A673 (cell line): Measurements from ENCODE around the gene MIXL1. TPM values are rescaled to one million over a fixed set of nuclear protein-coding genes. Genes with fewer than 3 reads are reported as not detected.

Experiments
- BruUV-seq: library from RNA; stranded (reverse); fragments of 400-500 nt; replicated peaks from 2 replicates; lab custom pipeline; 2021; lab: Mats Ljungman, UMichigan
- CTCF ChIA-PET: fragments of 300-600 bp; sonication (Branson Sonifier 250); formaldehyde crosslinking; loops from one replicate; lab custom pipeline; 2022; ENCODE audit warnings: antibody characterized with exemption; lab: Charles Lee
- POLR2A ChIA-PET: fragments of 300-600 bp; sonication (Branson Sonifier 250); formaldehyde crosslinking; loops from one replicate; lab custom pipeline; 2022; ENCODE audit warnings: antibody characterized with exemption; ENCODE audit not compliant: low non-redundant PET; lab: Charles Lee
- DNase-seq: peaks from one replicate; pipeline ENCODE4 v3.0.0-alpha.2; 2015; ENCODE audit warnings: low spot score
- H3K27ac ChIP-seq: fragments of 200-600 bp; sonication (generic); 2 replicates; pipeline ENCODE4 v1.5.1; 2016; ENCODE audit warnings: mixed run types, low read depth, mild to moderate bottlenecking, mixed read lengths, antibody characterized with exemption, low read length; ENCODE audit not compliant: poor library complexity, severe bottlenecking
- H3K27me3 ChIP-seq: fragments of 200-600 bp; sonication (generic); replicated peaks from 2 replicates; pipeline ENCODE4 v1.6.1; 2017; ENCODE audit warnings: mixed run types, low read depth, mild to moderate bottlenecking, mixed read lengths, antibody characterized with exemption, low read length; ENCODE audit not compliant: insufficient read depth, poor library complexity
- H3K36me3 ChIP-seq: fragments of 200-600 bp; sonication (generic); 2 replicates; pipeline ENCODE4 v1.6.1; 2016; ENCODE audit warnings: mixed run types, mild to moderate bottlenecking, mixed read lengths, antibody characterized with exemption, low read length; ENCODE audit not compliant: insufficient read depth, poor library complexity, severe bottlenecking
- H3K4me1 ChIP-seq: fragments of 200-600 bp; sonication (generic); 2 replicates; pipeline ENCODE4 v1.6.1; 2017; ENCODE audit warnings: mixed run types, mild to moderate bottlenecking, mixed read lengths, antibody characterized with exemption, low read length; ENCODE audit not compliant: insufficient read depth, poor library complexity, severe bottlenecking
- H3K4me3 ChIP-seq: fragments of 200-600 bp; sonication (generic); 2 replicates; pipeline ENCODE4 v1.5.1; 2016; ENCODE audit warnings: low read depth, mixed run types, mild to moderate bottlenecking, mixed read lengths, low read length; ENCODE audit not compliant: poor library complexity, severe bottlenecking
- H3K9me3 ChIP-seq: fragments of 200-600 bp; sonication (generic); 2 replicates; pipeline ENCODE4 v1.6.1; 2016; ENCODE audit warnings: mixed run types, low read depth, mild to moderate bottlenecking, mixed read lengths, antibody characterized with exemption, low read length; ENCODE audit not compliant: poor library complexity, severe bottlenecking
- EZH2 ChIP-seq: fragments of 200-600 bp; sonication (generic); IDR thresholded peaks from 2 replicates; pipeline ENCODE4 v1.6.1; 2017; ENCODE audit warnings: borderline replicate concordance, low read depth, mild to moderate bottlenecking, mixed read lengths, antibody characterized with exemption, low read length; ENCODE audit not compliant: poor library complexity, severe bottlenecking
- intact Hi-C: fragments of 100-400 bp; cut with micrococcal nuclease; formaldehyde crosslinking; loops from one replicate; pipeline ENCODE4 v1.10.0; 2022; ENCODE audit not compliant: unreplicated experiment
- total RNA-seq: library from RNA; stranded (reverse); gene quantifications from 2 replicates; pipeline ENCODE4 v1.2.3, GENCODE V29; 2021
- TF ChIP-seq, protein P1 (sequence below): fragments of 300-800, 200-600 bp; sonication (generic); conservative IDR thresholded peaks from 2 replicates; pipeline ENCODE4 v1.5.1; 2017; ENCODE audit warnings: low read depth, mild to moderate bottlenecking, antibody characterized with exemption, low read length, moderate library complexity, mixed read lengths

Gene MIXL1
- total RNA-seq, 1 experiment from 2014 or later = not detected

DNA sequence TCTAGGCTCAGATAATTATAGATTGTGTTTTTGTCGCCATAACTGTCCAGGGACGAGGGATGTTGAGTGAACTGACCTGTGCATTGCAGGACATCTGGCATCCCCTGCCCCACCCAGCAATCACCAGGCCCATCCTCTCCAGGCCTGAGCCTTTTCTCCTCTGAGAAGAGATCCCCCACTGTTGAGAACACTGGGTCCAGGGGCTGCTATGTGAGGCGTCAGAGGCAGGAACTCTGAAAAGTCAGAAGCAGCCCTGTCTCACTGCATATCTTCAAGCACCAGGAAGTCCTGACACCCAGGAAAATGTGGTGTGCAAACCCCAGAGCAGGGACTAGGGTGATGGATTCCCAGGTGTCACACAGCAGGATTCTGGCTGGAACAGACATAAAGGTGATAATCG is 19.8 kb upstream of the MIXL1 start:
- intact Hi-C loops = no loop called here
- no peak for DNase-seq
- Histone ChIP-seq H3K27me3 (no peaks in the 10 kb centered on the region), H3K4me3 (no peak overlapping the region), H3K36me3 (no peaks in the 10 kb centered on the region), H3K27ac (no peak overlapping the region), H3K4me1 (no peaks in the 10 kb centered on the region), H3K9me3 (no peaks in the 10 kb centered on the region)
- BruUV-seq = no TSS peak
- TF ChIP-seq, protein P1, sequence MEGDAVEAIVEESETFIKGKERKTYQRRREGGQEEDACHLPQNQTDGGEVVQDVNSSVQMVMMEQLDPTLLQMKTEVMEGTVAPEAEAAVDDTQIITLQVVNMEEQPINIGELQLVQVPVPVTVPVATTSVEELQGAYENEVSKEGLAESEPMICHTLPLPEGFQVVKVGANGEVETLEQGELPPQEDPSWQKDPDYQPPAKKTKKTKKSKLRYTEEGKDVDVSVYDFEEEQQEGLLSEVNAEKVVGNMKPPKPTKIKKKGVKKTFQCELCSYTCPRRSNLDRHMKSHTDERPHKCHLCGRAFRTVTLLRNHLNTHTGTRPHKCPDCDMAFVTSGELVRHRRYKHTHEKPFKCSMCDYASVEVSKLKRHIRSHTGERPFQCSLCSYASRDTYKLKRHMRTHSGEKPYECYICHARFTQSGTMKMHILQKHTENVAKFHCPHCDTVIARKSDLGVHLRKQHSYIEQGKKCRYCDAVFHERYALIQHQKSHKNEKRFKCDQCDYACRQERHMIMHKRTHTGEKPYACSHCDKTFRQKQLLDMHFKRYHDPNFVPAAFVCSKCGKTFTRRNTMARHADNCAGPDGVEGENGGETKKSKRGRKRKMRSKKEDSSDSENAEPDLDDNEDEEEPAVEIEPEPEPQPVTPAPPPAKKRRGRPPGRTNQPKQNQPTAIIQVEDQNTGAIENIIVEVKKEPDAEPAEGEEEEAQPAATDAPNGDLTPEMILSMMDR = no peak
- TF ChIP-seq EZH2 = no peak
- POLR2A ChIA-PET = no interaction called here
- CTCF ChIA-PET = no interaction called here

DNA sequence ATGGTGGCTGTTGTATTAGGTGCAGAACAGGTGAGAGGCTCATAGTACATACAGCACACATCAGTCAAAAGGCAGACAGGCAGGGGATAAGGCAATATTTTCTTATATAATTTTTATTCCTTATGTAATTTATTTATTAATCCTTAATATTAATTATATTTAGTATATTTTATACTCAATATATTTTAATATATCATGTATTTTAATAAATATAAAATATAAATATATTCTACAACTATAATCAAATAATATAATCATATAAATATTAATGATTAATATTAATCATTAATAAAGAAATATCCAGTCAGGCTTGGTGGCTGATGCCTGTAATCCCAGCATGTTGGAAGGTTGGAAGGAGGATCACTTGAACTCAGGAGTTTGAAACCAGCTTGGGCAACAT is 19.3 kb upstream of the MIXL1 start:
- peaks cover 2% of the 10 kb centered on the region for H3K4me1 ChIP-seq
- ChIA-PET POLR2A (no interaction called here), CTCF (no interaction called here)
- H3K27me3 ChIP-seq = no peaks in the 10 kb centered on the region
- H3K36me3 ChIP-seq = no peaks in the 10 kb centered on the region
- no peak overlapping the region for H3K4me3 ChIP-seq
- BruUV-seq = no TSS peak
- H3K27ac ChIP-seq = no peak overlapping the region
- intact Hi-C loops = no loop called here
- H3K9me3 ChIP-seq = no peaks in the 10 kb centered on the region
- DNase-seq = no peak
- TF ChIP-seq EZH2 = no peak
- TF ChIP-seq, protein P1 = no peak

DNA sequence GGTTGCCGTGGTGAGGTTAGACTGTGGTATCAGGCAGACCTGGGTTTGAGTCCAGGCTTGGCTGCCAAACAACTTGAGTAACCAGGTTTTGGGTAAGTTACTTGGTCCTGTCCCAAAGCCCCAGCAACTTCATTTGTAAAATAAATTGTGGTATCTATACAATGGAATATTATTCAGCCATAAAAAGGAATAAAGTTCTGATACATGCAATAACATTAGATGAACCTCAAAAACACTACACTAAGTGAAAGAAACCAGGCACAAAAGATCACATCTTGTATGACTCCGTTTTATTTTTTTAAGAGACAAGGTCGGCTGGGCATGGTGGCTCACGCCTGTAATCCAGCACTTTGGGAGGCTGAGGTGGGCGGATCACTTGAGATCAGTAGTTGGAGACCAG is 16.4 kb upstream of the MIXL1 start:
- no peak overlapping the region for H3K4me3 ChIP-seq
- H3K9me3 ChIP-seq = no peaks in the 10 kb centered on the region
- H3K27ac ChIP-seq = no peak overlapping the region
- BruUV-seq = no TSS peak
- no peaks in the 10 kb centered on the region for H3K27me3 ChIP-seq
- ChIA-PET CTCF (no interaction called here), POLR2A (no interaction called here)
- TF ChIP-seq EZH2 = no peak
- TF ChIP-seq, protein P1 = no peak
- no peaks in the 10 kb centered on the region for H3K36me3 ChIP-seq
- peaks cover 6% of the 10 kb centered on the region for H3K4me1 ChIP-seq
- intact Hi-C loops = no loop called here
- no peak for DNase-seq
